Stimulated activated CD4-positive, alpha-beta T cell treated with anti-CD3 and anti-CD28 coated beads, Interleukin-15, amount 100 ng/mL, for 48 hours (primary cell): Measurements from ENCODE around the gene CIB1.
"Not testable (repeated sequence)": the region's sequence is repeated elsewhere in the genome, so short reads cannot be mapped to it uniquely, and the experiment has no call there.

ENCODE experiments used
- DNase-seq, 2 donors: peaks; one replicate each; pipeline ENCODE4 v3.0.0-alpha.2; 2020; ENCODE audit warnings: low read depth in 2 of 2

CIB1 gene

GRCh38 chr15:90233387-90234095 is at the start of gene CIB1:
Gene CIB1, minus strand, starts transcription at chr15:90233941. Its CDS starts 56 bp downstream, at chr15:90233885.
- DNase-seq, result peak; percentile 96 to 97

- DNase-seq, result not testable (repeated sequence)
Observed at GRCh38 chr15:90281637-90282036, 47.9 kb upstream of the CIB1 start.

GRCh38 chr15:90280743-90281142 is 47.0 kb upstream of the CIB1 start:
- DNase-seq, result not testable (repeated sequence)

DNA sequence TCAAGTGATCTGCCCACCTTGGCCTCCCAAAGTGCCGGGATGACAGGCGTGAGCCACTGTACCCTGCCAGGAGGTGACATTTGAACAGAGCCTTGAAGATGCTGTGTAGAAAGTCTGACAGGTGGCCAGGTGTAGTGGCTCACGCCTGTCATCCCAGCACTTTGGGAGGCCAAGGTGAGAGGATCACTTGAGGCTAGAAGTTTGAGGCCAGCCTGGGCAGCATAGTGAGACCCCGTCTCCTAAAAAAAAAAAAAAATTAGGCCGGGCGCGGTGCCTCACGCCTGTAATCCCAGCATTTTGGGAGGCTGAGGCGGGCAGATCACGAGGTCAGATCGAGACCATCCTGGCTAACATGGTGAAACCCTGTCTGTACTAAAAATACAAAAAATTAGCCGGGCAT is 44.7 kb upstream of the CIB1 start:
- not testable (repeated sequence) for DNase-seq

DNA sequence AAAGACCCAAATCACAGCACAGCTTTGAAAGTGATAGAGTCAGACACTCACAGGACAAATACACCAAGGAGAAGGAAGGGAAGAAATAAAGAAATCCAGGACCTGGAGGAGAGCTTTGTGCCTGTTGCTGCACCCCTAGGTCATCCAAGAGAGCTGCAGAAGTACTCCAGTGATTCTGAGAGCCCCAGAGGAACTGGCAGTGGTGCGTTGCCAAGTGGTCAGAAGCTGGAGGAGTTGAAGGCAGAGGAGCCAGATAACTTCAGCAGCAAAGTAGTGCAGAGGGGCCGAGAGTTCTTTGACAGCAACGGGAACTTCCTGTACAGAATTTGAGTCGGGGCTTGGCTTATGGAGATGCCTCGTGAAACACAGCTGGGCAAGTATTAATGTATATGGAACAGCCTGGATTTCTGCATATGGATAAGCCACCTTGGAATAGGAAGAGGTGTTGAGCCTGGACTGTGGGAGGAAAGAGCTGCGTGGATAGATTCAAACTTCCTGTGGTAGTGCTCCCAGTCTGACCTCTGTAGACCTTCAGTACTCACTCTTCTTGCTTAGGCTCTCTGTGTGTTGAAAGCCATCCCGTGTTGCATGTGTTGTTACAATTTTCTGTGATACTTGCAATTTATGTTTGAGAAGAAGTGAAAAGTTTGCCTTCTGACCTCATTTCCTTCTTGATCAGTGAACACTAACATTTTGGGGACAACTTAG is 37.9 kb upstream of the CIB1 start:
- no peak for DNase-seq

DNA sequence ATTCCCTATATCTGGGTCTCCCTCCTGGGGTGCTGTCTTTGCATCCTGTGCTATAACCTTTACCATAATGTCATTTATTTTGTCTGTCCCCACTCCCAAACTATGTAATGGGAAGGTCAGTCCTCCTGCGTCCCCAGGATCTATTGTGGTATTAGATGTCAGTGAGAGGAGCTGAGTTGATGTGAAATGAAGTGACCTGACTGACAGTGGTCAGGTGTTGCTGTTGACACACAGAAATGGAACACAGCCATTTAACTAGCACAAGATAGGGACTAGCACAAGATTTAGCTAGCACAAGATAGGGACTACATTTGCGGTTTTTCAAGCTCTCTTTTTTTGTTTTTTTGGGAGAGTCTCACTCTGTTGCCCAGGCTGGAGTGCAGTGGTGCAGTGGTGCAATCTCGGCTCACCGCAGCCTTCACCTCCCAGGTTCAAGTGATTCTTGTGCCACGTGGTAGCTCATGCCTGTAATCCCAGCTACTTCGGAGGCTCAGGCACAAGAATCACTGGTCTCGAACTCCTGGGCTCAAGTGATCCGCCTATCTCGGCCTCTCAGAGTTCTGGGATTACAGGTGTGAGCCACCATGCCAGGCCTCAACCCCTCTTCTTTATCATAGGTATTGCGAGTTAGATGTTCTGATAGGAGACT is 36.9 kb upstream of the CIB1 start:
- no peak for DNase-seq

GRCh38 chr15:90268415-90268814 is 34.7 kb upstream of the CIB1 start:
- no peak for DNase-seq

- no peak for DNase-seq
Observed at GRCh38 chr15:90266485-90266884, 32.7 kb upstream of the CIB1 start.

DNA sequence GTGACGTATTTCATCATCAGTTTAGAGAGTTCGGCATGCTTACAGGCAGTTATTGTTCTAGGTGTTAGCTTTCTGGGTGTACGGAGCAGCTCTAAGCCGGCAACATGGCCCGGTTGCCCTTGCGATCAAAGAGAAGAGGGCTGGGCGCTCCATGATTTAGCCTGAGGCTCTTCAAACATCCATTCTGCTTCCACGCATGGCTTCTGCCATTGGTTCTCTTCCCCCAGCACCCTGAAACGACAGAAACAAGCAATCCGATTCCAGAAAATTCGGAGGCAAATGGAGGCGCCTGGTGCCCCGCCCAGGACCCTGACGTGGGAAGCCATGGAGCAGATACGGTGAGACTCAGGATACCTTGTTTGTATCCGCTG is 32.3 kb upstream of the CIB1 start:
- DNase-seq, result peak; percentile 21

GRCh38 chr15:90265271-90266060 is 31.7 kb upstream of the CIB1 start, which contains the start of gene NGRN:
Gene NGRN, plus strand, starts transcription at chr15:90265672. Its CDS starts 41 bp downstream, at chr15:90265713.
- DNase-seq, result peak; percentile 85 to 88

DNA sequence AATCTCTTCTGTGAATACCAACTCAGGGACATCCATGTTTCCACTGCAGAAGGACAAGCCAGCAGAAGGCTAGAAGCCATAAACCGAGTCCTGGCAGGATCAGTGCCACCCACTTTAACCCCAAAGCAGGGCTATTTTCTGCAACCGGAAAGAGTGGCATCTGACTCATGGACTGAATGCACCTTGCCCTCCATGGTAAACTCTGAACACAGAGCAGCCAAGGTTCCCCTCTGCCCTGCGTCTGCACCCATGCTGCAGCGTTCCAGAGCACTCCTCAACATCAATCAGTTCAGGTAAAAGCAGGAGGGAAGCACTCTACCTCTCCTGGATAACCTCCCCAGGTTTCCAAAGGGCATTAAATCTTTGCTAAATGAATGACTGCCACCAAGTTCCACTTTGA is 30.9 kb upstream of the CIB1 start:
- DNase-seq, result peak; percentile 14 to 24

GRCh38 chr15:90262426-90262825 is 28.7 kb upstream of the CIB1 start:
- DNase-seq, result no peak

GRCh38 chr15:90261811-90262210 is 28.1 kb upstream of the CIB1 start:
- no peak for DNase-seq

GRCh38 chr15:90260731-90261130 is 27.0 kb upstream of the CIB1 start:
- DNase-seq, result not testable (repeated sequence)

GRCh38 chr15:90259524-90259923 is 25.8 kb upstream of the CIB1 start:
- DNase-seq, result no peak

DNA sequence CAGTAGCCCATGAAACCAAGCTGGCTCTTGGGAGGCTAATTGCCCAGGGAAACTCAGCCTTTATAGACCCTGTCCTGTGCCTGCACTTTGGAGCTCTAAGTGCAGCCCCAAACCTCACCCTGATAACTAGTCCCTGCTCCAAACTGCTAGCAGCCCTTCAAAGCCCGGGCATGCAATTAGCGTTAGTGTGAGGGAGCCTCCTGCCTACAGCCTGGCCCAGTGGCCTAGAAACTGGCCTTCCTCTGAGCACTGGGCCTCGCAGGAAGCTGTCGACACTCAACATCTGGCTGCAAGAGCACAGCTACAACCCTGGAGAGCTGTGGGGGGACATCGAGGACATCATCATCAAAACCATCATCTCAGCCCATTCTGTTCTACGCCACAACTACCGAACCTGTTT is 24.0 kb upstream of the CIB1 start:
- DNase-seq, result no peak

- DNase-seq, result peak; percentile 71 to 74
Observed at GRCh38 chr15:90249203-90249863, 15.6 kb upstream of the CIB1 start, which contains the start of gene TTLL13. Gene TTLL13, plus strand, starts transcription at chr15:90249556. Its CDS starts 1,075 bp downstream, at chr15:90250631.

DNA sequence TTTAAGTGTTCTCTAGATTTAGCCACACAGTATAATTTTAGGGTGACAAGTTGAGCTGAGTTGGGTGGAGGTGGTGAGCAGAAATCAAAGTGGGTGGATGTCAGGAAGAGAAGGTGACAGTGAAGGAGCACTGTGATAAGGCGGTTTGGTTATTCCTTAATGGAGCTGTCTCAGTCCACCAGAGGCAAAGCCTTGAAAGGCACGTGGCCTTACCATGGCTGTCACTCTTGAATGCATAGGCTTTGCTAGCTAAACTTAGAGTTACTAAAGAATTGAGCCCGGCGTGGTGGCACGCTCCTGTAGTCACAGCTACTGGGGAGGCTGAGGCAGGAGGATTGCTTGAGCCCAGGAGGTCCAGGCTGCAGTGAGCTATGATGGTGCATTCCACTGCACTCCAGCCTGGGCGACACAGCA is 15.1 kb upstream of the CIB1 start:
- DNase-seq, result no peak

- DNase-seq, result no peak
Observed at GRCh38 chr15:90243943-90244639, 10.3 kb upstream of the CIB1 start.

GRCh38 chr15:90241343-90242192 is 7.8 kb upstream of the CIB1 start:
- DNase-seq, result no peak
